Medulla oblongata (tissue), 1 donor: Measurements from ENCODE around the gene OPRL1.

Experiments used
- DNase-seq: peaks from one replicate; pipeline ENCODE4 v3.0.0-alpha.2; 2015; ENCODE audit errors: extremely low spot score

OPRL1 gene

DNA sequence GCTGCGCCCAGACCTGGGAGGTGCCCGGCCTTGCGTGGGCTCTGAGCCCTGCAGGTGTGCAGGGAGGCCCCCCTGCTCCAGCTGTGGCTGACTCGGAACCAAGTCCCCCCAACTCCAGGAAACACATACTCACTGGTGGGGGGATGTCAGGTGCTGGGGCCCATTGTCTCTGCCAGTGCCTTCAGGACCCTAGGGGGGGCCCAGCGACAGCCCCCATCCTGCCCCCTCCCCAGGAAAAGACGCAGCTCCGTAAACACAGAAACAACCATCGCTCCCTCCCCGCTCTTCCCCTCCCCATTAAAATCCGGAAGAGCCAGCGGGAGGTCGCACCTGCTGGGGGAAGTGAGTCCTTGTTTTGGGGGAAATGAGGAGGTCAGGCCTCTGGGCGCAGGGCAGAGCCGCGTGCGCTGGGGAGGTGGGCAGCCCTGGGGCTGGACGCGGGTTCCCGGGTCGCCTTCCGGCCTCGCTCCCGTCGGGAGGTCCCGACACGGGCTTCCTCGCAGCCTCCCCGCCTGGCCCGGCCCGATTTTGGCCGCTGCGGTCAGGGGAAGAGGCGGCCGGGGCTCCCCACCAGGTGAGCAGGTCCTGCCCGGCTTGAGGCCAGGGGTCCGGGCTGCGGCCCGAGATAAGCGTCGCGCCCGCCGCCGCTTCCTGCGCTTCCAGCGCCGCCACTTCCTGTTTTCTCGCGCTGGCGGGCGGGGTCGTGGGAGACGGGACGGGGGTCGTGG lies 37.7 kb upstream of the OPRL1 start:
- no peak for DNase-seq

DNA sequence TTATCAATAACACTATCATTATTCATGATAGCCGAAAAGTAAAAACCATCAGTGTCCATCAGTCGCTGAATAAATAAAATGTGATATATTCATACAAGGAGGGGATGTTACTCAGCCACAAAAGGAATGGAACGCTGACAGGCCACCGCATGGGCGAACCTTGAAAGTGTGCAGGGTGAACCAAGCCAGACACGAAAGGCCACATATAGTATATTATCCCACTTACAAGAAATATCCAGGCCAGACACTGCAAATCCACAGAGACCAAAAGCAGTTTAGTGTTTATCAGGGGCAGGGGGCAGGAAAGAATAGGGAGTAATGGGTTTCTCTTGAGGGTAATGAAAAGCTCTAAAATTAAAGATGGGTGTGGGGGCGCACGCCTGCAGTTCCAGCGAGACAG lies 36.1 kb upstream of the OPRL1 start:
- DNase-seq = no peak

DNA sequence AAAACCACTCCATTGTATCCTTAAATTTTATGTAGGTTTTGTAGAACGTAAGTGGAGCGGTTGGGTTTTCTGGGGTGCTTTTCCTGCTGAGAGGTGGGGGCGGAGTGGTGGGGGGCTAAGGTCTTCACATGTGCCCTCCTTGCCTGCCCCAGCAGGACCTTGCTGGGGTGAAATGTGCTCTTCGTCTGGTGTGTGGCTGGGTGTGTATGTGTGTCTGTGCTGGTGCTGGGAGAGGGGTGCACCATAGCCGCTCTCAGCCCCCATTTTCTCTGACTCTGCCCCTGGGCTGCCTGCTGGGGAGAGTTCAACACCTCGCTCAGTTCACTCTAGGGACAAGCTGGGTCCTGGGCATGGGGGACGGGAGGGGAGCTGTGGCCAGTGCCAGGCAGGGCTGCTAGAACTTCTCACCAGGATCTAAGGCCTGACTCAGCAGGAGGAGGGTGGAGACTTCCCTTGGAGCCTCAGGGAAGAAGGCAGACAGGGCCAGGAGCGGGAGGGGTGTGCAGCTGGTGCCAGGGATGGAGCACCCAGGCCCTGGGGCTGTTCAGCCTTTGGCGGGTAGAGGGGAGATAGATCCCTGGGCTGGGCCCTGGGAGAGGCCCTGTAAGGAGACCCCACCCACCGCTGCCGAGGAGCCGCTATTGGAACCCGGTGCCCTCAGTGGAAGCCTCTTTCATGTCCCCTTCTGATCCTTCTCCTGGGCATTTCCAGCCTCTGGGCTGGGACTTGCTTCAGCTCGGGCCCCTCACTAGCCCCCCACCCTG lies 35.2 kb upstream of the OPRL1 start:
- DNase-seq = no peak

DNA sequence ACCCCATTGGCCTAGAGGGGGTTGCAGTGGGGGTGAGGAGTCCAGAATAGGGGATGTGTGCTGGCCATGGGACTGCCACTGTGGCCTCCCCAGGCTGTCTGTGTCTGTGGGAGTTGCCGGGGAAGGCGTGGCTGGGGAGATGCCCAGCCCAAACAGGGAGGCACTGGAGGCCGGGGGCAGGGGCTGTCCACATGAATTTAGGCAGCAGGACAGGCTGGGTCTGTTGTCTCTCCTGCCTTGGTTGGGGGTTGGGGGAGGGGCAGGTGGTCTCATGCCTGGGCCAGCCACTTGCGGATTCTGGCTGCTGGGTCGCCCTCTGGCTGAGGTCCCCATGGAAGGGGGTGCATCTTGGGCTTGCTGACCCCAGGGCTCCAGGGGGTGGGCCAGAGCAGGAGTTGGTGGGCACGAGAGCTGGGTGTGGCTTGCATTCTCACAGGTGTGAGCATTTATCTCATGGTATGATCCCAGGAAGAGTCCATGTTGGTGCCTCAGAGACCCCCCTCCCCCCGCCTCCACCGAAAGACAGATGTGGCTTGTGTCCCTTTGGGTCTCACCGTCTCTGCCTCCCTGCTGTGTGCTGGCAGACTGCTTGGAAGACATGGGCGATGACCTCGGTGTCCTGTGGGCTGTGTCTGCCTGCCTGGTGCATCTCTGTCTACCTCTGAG lies 34.4 kb upstream of the OPRL1 start:
- DNase-seq = no peak

DNA sequence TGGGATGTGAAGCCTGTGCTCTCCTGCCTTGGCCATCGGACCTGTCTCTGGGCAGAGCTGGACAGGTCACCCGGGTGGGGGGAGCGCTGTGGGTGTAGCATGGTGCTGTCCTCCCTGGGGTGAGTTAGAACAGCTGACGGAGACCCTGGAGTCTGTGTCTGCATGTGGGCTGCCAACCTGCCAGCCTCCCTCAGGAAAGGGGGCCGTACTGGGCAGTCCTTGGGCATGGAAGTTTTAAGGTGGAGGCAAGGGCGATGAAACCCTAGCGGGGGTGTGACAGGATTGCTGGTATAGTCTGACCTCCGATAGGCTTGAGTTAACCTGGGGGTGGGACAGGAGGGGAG lies 32.9 kb upstream of the OPRL1 start:
- no peak for DNase-seq

DNA sequence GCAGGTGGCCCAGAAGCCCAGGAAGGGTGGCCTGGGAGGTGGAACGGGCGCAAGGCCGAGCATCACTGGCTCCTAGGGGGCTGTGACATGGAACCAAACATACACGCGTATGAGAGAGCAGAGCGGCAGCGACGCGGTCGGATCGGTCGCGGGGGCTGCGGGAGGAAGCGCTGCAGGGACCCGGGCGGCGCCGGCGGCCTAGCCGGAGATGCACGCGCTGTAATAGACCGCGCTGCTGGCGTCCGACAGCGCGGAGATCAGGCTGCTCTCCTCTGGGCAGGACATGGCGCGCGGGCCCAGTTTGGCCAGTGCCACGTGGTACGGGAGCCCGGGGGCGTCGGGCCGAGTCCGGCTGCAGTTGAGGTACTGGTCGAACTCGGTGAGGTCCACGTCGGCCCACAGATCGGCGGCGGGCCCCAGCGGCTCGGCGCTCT lies 31.9 kb upstream of the OPRL1 start:
- DNase-seq = no peak

DNA sequence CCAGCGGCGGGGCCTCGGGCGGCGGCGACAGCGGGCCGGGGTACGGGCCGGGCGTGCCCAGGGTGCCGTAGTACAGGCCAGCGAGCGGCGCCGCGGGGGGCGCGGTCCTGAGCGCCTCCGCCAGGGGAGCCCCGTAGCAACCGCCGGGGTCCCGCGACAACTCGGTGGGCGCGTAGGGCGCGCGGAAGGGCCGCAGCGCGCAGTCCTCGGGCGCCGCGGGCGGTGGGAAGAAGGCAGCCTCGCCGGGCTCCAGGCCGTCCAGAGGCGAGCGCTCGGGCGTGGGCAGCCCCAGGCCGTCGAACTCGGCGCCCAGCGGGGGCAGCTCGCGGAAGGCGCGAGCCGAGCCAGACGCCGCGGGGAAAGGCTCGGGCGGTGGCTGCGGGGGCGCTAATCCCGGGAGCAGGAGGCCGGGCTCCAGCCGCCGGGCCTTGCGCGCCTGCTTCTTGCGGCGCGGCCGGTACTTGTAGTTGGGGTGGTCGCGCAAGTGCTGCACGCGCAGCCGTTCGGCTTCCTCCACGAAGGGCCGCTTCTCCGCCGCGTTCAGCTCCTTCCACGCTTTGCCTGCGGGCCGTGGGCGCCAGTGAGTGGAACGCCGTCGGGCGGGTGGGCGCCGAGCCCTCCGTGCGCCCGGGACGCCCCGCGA lies 31.4 kb upstream of the OPRL1 start:
- no peak for DNase-seq

DNA sequence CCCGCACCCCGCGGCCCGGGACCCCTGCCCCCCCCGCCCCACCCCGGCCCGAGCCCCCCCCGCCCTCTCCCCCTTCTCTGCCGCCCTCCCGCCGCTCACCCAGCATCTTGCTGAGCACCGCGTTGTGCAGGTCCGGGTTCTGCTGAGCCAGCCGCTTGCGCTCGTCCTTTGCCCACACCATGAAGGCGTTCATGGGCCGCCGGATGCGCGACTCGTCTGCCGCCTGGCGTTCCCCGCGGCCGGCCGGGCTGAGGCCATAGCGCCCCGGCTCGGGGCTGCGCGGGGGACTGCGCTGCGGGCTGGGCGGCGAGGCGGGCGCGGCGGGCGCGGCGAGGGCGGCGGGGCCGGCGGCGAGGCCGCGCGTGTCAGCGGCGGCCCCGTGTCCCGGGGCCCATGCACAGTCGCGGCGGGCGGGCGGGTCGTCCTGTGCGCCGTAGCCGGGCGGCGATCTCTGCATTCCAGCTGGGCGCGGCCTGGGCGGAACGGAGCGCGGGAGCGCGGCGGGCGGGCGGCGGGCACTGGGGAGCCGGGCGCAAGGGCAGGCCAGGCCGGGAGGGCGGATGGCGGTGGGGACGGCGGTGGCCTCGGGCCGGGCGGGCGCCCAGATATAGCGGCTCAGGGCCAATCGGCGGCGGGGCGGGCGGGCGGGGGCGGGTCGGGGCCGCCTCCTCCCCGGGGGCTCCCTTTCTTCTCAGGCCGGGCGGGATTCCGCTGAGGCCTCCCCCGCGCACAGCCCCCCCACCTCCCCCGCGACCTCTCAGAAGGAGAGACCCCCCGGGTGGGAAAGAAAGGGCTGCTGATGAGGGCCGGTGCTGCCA lies 30.6 kb upstream of the OPRL1 start, which contains the start of gene SOX18:
Gene SOX18, minus strand, starts transcription at position 580 of the 818 bp plus-strand sequence. Its CDS starts 123 bp downstream, at position 457.
- no peak for DNase-seq

DNA sequence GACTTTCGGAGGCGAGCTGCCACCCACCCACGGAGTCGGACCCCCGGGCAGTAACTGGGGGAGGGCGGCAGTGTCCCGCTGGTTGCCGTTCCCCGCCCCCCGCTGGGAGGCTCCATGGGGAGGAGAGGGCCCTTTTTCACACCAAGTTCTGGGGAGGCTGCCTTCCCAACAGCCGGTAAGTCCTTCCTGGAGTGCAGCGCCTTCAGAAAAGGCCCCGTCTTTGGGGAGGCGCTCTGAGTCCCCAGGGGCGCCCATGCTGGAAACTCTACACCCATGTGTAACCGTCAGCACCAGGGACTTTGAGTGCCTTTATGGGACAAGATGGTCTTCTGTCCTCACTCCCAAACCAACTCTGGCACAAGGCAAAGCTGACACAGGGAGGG lies 30.0 kb upstream of the OPRL1 start:
- no peak for DNase-seq

DNA sequence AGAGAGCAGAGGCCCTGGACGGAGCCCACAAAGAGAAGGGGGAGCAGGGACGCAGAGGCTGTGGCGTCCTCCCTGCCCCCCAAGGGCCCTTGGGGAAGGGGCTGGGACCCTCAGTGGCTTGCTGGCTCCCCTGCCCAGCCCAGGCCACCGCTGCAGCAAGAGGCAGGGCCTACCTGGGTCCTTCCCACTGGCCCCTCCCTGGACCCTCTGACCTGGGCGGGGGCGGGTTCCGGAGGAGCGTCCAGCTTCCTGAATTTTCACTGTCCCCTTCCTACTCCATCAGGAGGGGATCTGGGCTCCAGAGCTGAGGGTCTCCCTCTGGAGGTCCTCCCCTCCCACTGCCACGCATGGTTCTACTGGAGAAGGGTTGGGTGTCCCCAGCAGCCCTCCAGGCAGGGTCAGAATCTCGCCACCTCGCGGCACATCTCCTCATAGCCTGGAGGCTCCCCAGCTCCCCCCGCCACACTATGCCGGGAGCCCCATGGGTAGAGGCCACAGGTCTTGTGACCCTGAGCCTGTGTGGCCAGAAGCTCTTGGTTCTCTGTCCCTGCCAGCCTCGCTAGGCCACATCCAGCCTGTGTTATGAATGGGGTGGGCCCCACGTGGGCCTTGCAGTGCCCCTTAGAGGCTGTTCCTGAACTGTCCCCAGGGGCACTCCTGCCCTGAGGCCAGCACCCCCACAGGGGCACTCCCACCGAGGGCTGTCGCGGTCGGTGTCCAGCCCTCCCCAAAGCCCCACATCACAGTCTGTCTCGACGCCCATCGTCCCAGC lies 29.4 kb upstream of the OPRL1 start:
- DNase-seq = no peak

DNA sequence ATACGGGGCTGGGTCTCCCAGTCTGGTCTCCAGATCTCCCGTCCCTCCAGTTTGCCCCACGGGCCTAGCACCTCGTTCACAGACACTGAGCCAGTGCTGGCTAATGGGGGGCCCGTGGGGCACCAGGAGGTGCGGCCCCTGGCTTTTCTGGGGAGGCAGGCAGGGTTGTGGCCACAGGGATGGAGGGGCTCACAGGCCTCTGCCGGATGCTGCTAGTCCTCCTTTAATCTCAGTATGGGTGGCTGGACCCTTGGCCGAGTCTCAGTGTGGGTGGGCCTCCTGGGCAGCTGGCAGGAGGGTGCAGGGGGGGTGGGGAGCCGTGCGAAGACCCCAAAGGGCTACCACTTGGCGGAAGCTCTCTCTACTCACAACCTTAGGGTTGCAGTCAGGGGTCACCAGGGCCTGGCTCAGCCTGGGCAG lies 28.8 kb upstream of the OPRL1 start:
- no peak for DNase-seq

DNA sequence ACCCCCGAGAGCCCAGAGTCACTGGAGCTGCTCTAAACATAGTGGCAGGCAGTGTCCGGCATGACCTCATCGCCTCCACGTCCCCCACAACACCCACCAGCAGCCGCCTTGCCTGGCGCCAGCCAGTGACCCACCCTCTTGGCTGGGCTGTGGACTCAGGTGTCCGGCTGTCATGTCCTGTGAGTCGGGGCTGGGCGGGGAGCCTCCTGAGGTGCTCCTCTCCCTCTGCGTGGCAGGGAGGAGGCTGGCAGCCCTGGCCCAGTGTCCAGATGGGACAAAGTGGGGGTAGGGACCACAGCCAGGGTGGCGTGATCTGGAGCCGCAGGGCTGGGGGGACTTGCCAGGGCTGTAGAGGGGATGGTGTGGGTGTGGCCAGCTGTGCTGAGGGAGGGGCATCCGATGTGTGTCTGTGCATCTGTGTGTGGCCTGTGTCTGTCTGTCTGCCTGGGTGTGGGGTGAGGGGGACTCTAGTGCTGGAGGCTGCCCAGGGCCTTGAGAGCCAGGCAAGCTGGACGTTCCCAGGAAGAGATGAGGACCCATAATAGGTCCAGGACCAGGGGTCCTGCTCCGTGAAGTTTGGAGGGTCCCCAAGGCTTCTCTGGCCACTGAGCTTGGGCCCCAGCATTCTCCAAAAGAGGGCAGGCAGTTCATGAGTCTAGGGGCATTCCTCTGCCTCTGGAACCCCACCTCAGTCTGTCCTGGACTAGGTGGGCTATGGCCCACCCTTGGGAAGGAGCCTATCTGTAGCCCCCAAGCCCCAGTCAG lies 28.1 kb upstream of the OPRL1 start:
- no peak for DNase-seq

DNA sequence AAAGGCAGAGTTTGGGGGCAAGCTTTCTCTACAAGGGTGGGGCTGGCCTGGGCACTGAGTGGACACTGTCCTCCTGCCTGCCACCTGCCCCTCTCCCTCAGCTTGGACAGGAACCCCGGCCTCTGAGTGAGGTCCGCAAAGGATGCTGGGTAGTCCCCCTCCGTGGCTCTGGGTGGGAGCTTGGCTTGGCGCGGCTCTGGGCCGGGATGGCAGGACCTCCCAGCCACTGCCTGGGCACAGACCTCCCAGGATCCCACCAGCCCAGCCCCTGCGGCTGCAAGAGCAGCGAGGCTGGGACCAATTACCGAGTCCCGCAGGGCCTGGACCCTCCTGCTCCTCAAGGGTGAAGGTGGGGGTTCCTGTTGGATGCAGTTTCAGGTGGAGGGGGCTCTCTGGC lies 27.6 kb upstream of the OPRL1 start:
- no peak for DNase-seq

DNA sequence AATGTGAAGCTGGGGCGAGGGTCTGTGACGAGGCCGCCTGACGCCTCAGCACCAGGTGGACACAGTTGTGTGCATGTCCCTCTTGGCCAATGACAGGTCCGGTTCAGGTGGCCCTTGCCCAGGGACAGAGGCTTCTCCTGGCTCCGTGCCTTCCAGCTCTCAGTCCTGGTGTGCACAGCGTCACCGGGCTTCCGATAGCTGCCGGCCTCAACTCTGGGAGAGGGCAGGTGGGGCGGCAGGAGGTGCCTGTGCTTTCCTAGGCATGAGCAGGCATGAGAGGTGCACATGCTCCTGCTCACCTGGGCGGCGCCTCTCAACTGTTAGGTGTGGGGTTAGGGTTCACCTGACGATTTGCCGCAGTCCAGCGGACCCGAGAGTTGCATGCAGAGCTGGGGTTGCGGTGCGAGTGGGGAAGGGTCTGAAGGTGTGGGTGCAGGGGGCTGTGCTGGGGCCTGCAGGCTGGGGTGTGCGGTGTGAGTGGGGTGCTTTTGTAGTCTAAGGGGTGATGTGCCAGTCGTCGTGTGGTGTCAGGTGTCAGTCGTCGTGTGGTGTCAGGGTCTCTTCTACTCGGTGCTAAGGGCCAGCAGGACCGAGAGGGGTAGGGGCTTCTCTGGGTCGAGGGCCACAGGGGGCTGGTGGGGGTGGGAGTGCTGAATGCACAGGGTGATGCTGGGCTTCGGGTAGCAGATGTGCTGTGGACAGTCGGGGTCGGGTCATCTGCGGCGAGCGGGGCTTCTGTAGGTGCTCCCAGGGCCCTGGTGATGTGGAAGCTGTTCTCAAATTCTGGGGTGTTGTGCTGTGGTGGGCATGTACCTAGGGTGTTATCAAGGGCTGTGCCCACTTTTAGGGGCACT lies 26.7 kb upstream of the OPRL1 start:
- no peak for DNase-seq

DNA sequence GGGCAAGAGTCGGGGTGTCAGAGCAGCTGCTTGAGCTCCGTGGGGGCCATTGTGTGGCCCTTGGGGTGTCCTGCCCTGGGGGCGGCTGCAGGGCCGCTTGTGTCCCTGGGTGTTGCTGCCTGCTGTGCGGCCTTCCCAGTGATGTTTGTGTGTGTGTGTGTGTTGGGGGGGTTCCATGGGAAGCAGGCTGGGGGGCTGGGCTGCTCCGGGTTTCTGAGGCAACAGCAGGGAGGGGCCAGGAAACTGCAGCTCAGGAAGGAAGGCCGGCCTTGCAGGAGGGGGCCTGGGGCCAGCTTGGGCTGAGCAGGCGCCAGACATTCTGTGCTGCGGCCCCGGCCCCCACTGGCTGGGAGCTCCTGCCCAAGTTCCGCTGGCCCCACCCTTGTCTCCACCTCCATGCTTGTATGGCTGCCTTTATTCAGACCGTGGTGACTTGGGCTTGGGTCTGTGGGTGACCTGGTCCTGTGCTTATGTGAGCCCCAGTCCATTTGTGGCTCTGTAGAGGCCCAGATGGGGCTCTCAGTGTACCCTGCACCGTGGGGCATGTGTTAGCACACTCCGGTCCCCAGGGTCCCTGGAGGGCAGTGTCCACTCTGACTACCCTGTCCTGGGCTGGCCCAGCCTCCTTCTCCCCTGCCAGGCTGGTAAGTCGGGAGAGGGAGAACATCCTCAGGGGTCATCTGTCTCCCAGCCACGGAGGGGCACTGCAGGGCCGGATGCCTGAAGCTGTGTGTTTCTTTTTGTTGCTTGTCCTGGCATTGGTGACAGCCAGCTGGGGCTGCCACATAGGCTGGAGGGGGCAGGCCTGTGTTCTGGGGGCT lies 25.8 kb upstream of the OPRL1 start:
- no peak for DNase-seq

DNA sequence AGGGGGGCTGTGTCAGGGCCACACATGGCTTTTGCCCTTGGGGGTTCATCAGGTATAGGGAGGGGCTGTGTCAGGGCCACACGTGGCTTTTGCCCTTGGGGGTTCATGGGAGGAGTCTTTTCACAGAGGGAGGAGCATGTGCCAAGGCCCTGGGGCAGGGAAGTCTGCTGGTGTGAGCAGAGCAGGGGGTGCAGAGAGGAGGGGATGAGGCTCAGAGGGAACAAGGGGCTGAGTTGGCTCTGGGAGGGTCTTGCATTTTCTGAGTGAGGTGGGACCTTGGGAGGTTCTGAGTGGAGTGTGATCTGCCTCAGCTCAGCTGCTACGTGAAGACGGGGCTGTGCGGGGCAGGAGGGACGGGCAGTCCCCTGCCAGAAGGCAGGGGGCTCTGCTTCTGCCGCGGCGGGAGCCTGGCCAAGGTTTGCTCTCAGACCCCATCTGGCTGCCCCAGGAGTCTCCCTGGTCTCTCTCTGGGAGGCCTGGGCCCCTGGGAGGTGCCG lies 24.4 kb upstream of the OPRL1 start:
- DNase-seq = no peak

DNA sequence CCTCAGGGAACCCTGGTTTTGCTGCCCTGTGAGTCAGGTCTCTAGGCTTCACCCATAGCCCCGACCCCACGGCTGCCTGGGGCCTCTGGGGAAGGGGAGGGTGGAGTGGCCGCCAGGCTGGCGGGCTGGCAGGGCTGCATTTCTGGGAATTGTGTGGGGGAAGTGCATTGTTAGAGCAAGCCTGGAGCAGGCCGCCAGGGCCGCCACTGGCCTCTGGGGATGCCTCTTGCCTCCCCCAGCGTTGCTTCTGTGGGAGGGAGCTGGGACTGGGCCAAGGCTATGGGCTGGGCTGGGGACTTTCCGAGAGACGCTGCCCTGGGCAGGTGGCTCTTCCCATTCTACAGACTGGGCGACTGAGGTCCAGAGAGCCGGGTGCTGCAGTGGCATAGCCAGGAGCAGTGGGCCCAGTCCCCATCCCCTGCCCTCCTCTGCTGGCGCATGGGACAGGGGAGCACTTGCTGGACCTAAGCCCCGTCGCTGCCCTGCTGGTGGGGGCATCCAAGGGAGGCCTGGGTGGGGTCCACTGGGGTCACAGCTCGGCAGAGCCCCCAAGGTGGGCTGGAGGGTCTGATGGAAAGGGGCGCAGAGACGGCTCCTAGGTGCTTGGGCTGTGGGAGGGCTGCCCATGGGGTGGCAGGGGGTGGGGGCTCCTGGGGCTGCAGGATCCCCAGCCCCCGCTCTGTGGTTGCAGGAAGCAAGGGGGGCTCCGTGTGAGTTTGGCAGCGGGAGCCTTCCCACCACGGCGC lies 23.8 kb upstream of the OPRL1 start:
- DNase-seq = no peak

DNA sequence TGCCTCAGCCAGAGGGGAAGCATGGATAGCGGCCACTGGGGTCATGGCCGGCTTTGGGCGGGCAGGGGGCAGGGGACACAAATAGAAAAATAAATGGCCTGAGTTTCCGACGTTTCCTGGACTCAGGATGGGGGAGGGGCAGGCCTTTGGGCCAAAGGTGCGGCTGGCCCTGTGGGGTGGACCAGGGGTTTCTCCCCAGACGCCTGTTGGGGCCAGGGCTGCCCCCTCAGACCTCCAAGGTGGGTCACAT lies 23.3 kb upstream of the OPRL1 start:
- DNase-seq = no peak
